LNCAP (cell line): Measurements from ENCODE around the gene LRP2.

Experiments
- CTCF ChIP-seq: fragments of 450-650 bp; IDR thresholded peaks from 2 replicates; pipeline ENCODE4 v1.5.1; 2017; ENCODE audit warnings: mild to moderate bottlenecking

The LRP2 gene

DNA sequence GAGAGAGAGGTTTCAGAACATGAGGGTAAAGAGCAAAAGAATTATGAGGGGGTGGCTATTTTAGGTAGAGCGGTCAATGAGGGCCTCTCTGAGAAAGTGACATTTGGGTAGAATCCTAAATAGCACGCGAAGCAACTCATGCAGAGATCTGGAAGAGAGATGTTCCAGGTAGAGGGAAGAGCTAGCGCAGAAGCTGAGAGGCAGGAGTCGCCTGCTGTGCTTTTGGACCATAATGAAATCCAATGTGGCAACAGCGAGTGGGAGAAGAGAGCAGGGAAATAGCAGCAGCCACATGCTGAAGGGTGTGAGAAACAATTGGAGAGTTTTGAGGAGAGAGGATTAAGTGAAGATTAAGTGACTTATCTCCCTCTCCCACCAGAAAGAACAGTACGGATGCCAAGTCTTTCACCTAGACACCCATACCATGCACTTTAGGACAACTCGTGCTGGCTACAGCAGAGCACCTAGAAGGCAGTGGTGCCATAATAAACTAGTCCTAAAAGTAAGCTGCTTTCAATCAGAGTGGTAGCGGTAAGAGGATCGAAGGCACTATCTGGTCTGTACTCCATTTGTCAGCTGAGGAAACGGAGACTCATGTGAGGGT is 129.7 kb downstream of the LRP2 start:
- no peak for TF ChIP-seq CTCF

DNA sequence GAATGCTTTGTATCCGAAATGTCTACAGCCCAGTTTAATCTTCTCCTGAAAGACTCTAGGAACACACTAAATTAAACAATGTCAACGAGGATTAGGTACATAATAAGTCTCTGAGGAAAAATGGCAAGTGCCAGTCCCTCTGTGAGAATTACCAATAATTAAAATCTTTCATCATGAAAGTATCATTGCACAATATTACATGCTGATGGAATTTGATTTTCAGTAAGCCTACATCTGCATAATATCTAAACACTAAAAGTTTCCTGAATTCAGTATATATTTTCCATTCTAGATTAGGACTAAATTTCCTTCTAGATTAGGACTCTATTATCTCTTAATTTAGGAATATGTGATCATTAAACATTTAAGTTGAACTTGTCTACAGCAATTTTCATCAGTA is 132.1 kb downstream of the LRP2 start:
- TF ChIP-seq CTCF: no peak

- no peak for TF ChIP-seq CTCF
These were observed 132.7 kb downstream of the LRP2 start for GRCh38 chr2:169229590-169229989.

DNA sequence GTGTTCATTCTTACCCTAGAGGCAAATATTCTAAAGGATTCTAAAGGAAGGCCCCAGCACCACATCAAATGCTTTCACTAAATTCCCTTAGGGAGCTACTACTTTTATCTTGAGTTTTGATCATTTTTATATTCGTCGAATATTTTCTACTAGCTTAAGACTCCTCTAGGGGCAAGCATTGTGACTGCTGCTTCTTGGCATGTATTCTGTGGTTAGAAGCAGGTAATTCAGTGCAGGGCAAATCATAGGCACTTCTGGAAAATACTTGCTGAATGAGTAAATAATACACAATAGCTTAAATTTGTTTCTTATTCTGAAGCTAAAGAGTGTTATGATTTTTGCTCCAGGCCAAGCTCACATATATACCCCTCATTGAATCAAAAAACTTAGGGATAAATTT is 136.4 kb downstream of the LRP2 start:
- TF ChIP-seq CTCF: no peak

DNA sequence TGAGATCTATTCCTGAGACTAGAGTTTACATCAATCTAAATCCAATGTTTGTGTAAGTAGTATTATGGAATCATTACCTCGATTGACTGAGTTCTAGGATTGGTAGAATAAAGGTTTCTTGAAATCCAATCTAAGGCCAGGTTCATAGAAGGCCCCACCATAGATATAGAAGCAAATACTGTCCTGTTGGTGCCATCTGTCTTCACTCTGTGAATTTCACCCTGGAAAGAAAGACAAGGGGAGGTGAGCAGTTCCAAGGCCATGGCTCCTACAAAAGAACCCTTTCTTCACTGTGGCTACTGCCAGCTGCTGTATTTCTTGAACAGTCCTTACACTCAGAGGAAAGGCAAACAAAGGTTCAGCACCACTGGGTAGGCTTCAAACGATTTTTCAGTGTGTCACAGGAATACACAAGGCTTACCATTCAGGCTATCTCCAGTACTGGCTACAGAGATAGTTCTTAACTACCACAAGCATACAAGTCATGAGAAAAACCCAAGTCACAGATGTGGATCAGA is 137.0 kb downstream of the LRP2 start:
- no peak for TF ChIP-seq CTCF

GRCh38 chr2:169222665-169223064 is 139.7 kb downstream of the LRP2 start:
- TF ChIP-seq CTCF: no peak

- TF ChIP-seq CTCF: peak; percentile 67
These were observed 140.5 kb downstream of the LRP2 start for GRCh38 chr2:169221745-169222369.
